Neural cell (in vitro differentiated cells): ENCODE results near the gene NCOA5. TPM values are rescaled to one million over a fixed set of nuclear protein-coding genes. Genes with fewer than 3 reads are reported as not detected.

ENCODE experiments used
- H2AFZ ChIP-seq: fragments of 200-600, 300-800 bp; sonication (generic), shearing (Covaris generic); 2 replicates; pipeline ENCODE4 v1.6.0; 2014; ENCODE audit warnings: low read depth, mild to moderate bottlenecking, antibody characterized with exemption, low read length, moderate library complexity
- H3F3A ChIP-seq: fragments of 200-600 bp; shearing (Covaris generic); 2 replicates; pipeline ENCODE4 v1.6.1; 2016; ENCODE audit warnings: mild to moderate bottlenecking, moderate library complexity, mixed read lengths, antibody characterized with exemption, low read length; ENCODE audit not compliant: insufficient read depth, poor library complexity, severe bottlenecking
- H3K27ac ChIP-seq: fragments of 200-600, 300-800 bp; sonication (generic), shearing (Covaris generic); 2 replicates; pipeline ENCODE4 v1.5.1; 2014; ENCODE audit warnings: mild to moderate bottlenecking, low read length, moderate library complexity
- H3K27me3 ChIP-seq: fragments of 300-800, 200-600 bp; sonication (generic), shearing (Covaris generic); 2 replicates; pipeline ENCODE4 v1.6.0; 2014; ENCODE audit warnings: mild to moderate bottlenecking, low read depth, low read length, moderate library complexity; ENCODE audit not compliant: insufficient read depth
- H3K36me3 ChIP-seq: fragments of 300-800, 200-600 bp; sonication (generic), shearing (Covaris generic); 2 replicates; pipeline ENCODE4 v1.5.1; 2014; ENCODE audit warnings: mild to moderate bottlenecking, antibody characterized with exemption, low read length, moderate library complexity; ENCODE audit not compliant: insufficient read depth
- H3K4me2 ChIP-seq: fragments of 300-800, 200-600 bp; sonication (generic), shearing (Covaris generic); 2 replicates; pipeline ENCODE4 v1.6.0; 2014; ENCODE audit warnings: mild to moderate bottlenecking, low read length
- H3K4me3 ChIP-seq: fragments of 300-800, 200-600 bp; sonication (generic), shearing (Covaris generic); 2 replicates; pipeline ENCODE4 v1.5.1; 2014; ENCODE audit warnings: mild to moderate bottlenecking, low read length, moderate library complexity
- H3K79me2 ChIP-seq: fragments of 200-600 bp; shearing (Covaris generic); replicated peaks from 2 replicates; pipeline ENCODE4 v1.6.0; 2014; ENCODE audit warnings: mild to moderate bottlenecking, low read length, moderate library complexity; ENCODE audit not compliant: insufficient read depth
- H3K9ac ChIP-seq: fragments of 300-800, 200-600 bp; sonication (generic), shearing (Covaris generic); 2 replicates; pipeline ENCODE4 v1.6.1; 2016; ENCODE audit warnings: mild to moderate bottlenecking, low read length, mixed read lengths
- H3K9me2 ChIP-seq: fragments of 200-600 bp; shearing (Covaris generic); 2 replicates; pipeline ENCODE4 v1.6.1; 2016; ENCODE audit warnings: mild to moderate bottlenecking, low read length, mixed read lengths; ENCODE audit not compliant: insufficient read depth
- H3K9me3 ChIP-seq: fragments of 200-600, 300-800 bp; sonication (generic), shearing (Covaris generic); 2 replicates; pipeline ENCODE4 v1.6.1; 2016; ENCODE audit warnings: mild to moderate bottlenecking, mixed run types, low read length, moderate library complexity, mixed read lengths
- H4K20me1 ChIP-seq: fragments of 200-600 bp; shearing (Covaris generic); 2 replicates; pipeline ENCODE4 v1.6.1; 2016; ENCODE audit warnings: mild to moderate bottlenecking, mixed run types; ENCODE audit not compliant: insufficient read depth
- EP300 ChIP-seq: fragments of 450-650 bp; conservative IDR thresholded peaks from 2 replicates; pipeline ENCODE4 v1.6.1; 2014; ENCODE audit warnings: antibody characterized with exemption, mild to moderate bottlenecking, moderate library complexity; ENCODE audit not compliant: poor library complexity, severe bottlenecking
- EZH2 ChIP-seq: fragments of 200-600, 300-800 bp; shearing (Covaris generic), sonication (generic); IDR thresholded peaks from 2 replicates; pipeline ENCODE4 v1.6.1; 2014; ENCODE audit warnings: antibody characterized with exemption, low read length, borderline replicate concordance, mild to moderate bottlenecking; ENCODE audit not compliant: insufficient read depth, poor library complexity, severe bottlenecking
- MXI1 ChIP-seq: fragments of 450-650 bp; conservative IDR thresholded peaks from 2 replicates; pipeline ENCODE4 v1.6.1; 2014; ENCODE audit warnings: antibody characterized with exemption, mild to moderate bottlenecking; ENCODE audit not compliant: poor library complexity, severe bottlenecking
- POLR2AphosphoS5 ChIP-seq: IDR thresholded peaks from 2 replicates; pipeline ENCODE4 v1.6.1; 2012
- RAD21 ChIP-seq: fragments of 450-650 bp; conservative IDR thresholded peaks from 2 replicates; pipeline ENCODE4 v1.6.1; 2014; ENCODE audit warnings: antibody characterized with exemption, mild to moderate bottlenecking, moderate library complexity
- SMC3 ChIP-seq: fragments of 450-650 bp; conservative IDR thresholded peaks from 2 replicates; pipeline ENCODE4 v1.6.1; 2014; ENCODE audit warnings: antibody characterized with exemption, mild to moderate bottlenecking, moderate library complexity; ENCODE audit not compliant: poor library complexity
- TAF1 ChIP-seq: IDR thresholded peaks from 2 replicates; pipeline ENCODE4 v1.6.1; 2012; ENCODE audit warnings: low read depth
- polyA plus RNA-seq: library from polyadenylated mRNA; depleted of rRNA; stranded (reverse); fragments of >200 nt; gene quantifications from 2 replicates; pipeline ENCODE4 v1.2.3, GENCODE V29; 2014
- TF ChIP-seq, protein P1 (sequence below): IDR thresholded peaks from 2 replicates; pipeline ENCODE4 v1.6.1; 2012; ENCODE audit warnings: borderline replicate concordance
- TF ChIP-seq, protein P2 (sequence below): fragments of 450-650 bp; IDR thresholded peaks from 2 replicates; pipeline ENCODE4 v1.5.1; 2014; ENCODE audit warnings: antibody characterized with exemption, mild to moderate bottlenecking, moderate library complexity; ENCODE audit not compliant: poor library complexity, severe bottlenecking

NCOA5 gene
- polyA plus RNA-seq, 1 donor from 2014 or later = 29.9 TPM

DNA sequence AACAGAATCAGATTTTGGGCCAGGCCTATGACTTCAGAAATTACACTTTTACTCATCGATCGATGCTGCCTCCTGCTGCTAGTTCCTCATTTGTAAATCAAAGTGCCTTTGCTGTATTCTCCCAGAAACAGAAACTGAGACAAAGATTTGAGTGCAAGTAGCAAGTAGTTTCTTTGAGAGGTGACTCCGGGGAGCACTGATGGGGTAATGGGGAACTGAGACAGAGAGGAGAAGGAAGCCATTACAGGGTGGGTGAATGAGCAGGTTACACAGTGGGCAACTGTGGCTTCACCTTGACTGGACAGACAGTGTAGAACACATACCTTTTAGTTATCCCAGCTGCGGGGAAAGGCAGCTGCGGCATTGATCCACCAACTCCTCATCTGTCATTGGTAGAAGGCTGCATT is 18.7 kb upstream of the NCOA5 start:
- TF ChIP-seq POLR2AphosphoS5 = no peak
- TF ChIP-seq SMC3 = no peak
- TF ChIP-seq EP300 = no peak
- TF ChIP-seq EZH2 = no peak
- Histone ChIP-seq H3K9ac (no peak overlapping the region), H3K27ac (no peak overlapping the region), H3K36me3 (no peaks in the 10 kb centered on the region), H3K9me2 (no peaks in the 10 kb centered on the region), H3K27me3 (no peaks in the 10 kb centered on the region), H4K20me1 (no peaks in the 10 kb centered on the region), H3K9me3 (no peaks in the 10 kb centered on the region), H3K4me3 (no peak overlapping the region), H3K4me2 (no peak overlapping the region), H3F3A (no peaks in the 10 kb centered on the region), H2AFZ (no peak overlapping the region), H3K79me2 (no peaks in the 10 kb centered on the region)

DNA sequence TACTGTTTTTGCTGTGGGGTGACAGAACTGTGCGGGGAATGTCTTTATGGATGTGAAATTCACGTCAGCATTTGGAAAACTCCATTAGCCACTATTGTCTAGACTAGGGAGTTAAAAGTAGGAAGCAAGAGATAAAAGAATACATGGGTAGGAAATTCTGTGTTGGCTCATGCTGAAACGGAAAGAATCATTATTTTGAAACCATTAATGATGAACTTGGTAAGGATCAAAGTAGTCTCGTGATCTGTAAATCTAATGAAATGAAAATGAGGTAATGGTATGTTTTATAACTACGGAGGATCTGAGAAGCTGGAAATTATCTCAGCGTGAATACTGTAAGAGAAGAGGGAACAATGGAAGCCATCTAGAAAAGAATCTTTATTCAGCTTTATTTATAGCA is 17.3 kb upstream of the NCOA5 start:
- Histone ChIP-seq H3K9me2 (no peaks in the 10 kb centered on the region), H3K27me3 (no peaks in the 10 kb centered on the region), H3F3A (no peaks in the 10 kb centered on the region), H4K20me1 (no peaks in the 10 kb centered on the region), H3K4me2 (no peak overlapping the region), H2AFZ (no peak overlapping the region), H3K36me3 (no peaks in the 10 kb centered on the region), H3K9me3 (no peaks in the 10 kb centered on the region), H3K27ac (no peak overlapping the region), H3K9ac (no peak overlapping the region), H3K4me3 (no peak overlapping the region), H3K79me2 (no peaks in the 10 kb centered on the region)
- TF ChIP-seq MXI1 (no peak), EP300 (no peak), SMC3 (no peak), EZH2 (no peak), POLR2AphosphoS5 (no peak), RAD21 (no peak), TAF1 (no peak)
- TF ChIP-seq, protein P1, sequence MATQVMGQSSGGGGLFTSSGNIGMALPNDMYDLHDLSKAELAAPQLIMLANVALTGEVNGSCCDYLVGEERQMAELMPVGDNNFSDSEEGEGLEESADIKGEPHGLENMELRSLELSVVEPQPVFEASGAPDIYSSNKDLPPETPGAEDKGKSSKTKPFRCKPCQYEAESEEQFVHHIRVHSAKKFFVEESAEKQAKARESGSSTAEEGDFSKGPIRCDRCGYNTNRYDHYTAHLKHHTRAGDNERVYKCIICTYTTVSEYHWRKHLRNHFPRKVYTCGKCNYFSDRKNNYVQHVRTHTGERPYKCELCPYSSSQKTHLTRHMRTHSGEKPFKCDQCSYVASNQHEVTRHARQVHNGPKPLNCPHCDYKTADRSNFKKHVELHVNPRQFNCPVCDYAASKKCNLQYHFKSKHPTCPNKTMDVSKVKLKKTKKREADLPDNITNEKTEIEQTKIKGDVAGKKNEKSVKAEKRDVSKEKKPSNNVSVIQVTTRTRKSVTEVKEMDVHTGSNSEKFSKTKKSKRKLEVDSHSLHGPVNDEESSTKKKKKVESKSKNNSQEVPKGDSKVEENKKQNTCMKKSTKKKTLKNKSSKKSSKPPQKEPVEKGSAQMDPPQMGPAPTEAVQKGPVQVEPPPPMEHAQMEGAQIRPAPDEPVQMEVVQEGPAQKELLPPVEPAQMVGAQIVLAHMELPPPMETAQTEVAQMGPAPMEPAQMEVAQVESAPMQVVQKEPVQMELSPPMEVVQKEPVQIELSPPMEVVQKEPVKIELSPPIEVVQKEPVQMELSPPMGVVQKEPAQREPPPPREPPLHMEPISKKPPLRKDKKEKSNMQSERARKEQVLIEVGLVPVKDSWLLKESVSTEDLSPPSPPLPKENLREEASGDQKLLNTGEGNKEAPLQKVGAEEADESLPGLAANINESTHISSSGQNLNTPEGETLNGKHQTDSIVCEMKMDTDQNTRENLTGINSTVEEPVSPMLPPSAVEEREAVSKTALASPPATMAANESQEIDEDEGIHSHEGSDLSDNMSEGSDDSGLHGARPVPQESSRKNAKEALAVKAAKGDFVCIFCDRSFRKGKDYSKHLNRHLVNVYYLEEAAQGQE = no peak
- TF ChIP-seq, protein P2, sequence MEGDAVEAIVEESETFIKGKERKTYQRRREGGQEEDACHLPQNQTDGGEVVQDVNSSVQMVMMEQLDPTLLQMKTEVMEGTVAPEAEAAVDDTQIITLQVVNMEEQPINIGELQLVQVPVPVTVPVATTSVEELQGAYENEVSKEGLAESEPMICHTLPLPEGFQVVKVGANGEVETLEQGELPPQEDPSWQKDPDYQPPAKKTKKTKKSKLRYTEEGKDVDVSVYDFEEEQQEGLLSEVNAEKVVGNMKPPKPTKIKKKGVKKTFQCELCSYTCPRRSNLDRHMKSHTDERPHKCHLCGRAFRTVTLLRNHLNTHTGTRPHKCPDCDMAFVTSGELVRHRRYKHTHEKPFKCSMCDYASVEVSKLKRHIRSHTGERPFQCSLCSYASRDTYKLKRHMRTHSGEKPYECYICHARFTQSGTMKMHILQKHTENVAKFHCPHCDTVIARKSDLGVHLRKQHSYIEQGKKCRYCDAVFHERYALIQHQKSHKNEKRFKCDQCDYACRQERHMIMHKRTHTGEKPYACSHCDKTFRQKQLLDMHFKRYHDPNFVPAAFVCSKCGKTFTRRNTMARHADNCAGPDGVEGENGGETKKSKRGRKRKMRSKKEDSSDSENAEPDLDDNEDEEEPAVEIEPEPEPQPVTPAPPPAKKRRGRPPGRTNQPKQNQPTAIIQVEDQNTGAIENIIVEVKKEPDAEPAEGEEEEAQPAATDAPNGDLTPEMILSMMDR = no peak

DNA sequence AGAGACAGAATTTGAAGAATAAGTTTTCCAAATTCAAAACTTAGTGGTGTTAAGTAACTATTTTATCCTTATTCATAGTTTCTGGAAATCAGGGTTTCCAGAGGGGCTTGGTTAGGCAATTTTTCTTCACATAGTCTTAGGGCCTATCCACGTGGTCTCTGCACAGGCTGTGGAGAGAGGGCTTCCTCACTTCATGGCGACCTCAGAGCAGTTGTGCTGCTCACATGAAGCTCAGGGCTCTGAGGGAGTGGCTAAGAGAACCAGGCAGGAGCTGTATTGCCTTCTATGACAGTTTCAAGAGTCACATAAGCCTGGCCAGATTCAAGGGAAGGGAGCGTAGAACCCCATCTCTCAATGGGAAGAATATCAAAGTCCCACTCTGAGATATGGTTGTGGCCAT is 14.5 kb upstream of the NCOA5 start:
- Histone ChIP-seq H3K9ac (no peak overlapping the region), H3K79me2 (no peaks in the 10 kb centered on the region), H3K9me3 (no peaks in the 10 kb centered on the region), H3K4me2 (no peak overlapping the region), H3F3A (no peaks in the 10 kb centered on the region), H2AFZ (no peak overlapping the region), H3K9me2 (no peaks in the 10 kb centered on the region), H3K4me3 (no peak overlapping the region), H3K27me3 (no peaks in the 10 kb centered on the region), H4K20me1 (no peaks in the 10 kb centered on the region), H3K36me3 (no peaks in the 10 kb centered on the region), H3K27ac (no peak overlapping the region)
- TF ChIP-seq SMC3 = no peak
- TF ChIP-seq EZH2 = no peak
- TF ChIP-seq, protein P2 = no peak
